Fibroblast of skin of back (primary cell): Measurements from ENCODE around the gene TTC17.

Experiments
- DNase-seq: peaks from one replicate; pipeline ENCODE4 v3.0.0-alpha.2; 2013

TTC17 gene

GRCh38 chr11:43542750-43543712 is 184.3 kb downstream of the TTC17 start:
- no peak for DNase-seq
